SKM-1 (cell line): ENCODE results near the gene ATXN2.

ENCODE experiments used
- DNase-seq: peaks from one replicate; lab custom pipeline; 2025; ENCODE audit not compliant: unreplicated experiment; lab: John Stamatoyannopoulos, UW

ATXN2 gene

GRCh38 chr12:111451649-111452129 lies 147.4 kb downstream of the ATXN2 start:
- DNase-seq: no peak

GRCh38 chr12:111451232-111451631 lies 147.9 kb downstream of the ATXN2 start:
- no peak for DNase-seq

- no peak for DNase-seq
Observed at GRCh38 chr12:111450676-111451075, 148.4 kb downstream of the ATXN2 start.

GRCh38 chr12:111448846-111449790 lies 150.0 kb downstream of the ATXN2 start:
- DNase-seq: no peak

GRCh38 chr12:111448266-111448830 lies 150.8 kb downstream of the ATXN2 start:
- DNase-seq: no peak

GRCh38 chr12:111447571-111448265 lies 151.4 kb downstream of the ATXN2 start:
- DNase-seq: no peak

GRCh38 chr12:111446631-111447570 lies 152.2 kb downstream of the ATXN2 start:
- DNase-seq: no peak

GRCh38 chr12:111445726-111446581 lies 153.2 kb downstream of the ATXN2 start:
- DNase-seq: no peak

GRCh38 chr12:111444925-111445725 lies 154.0 kb downstream of the ATXN2 start:
- peak; percentile 18 for DNase-seq

GRCh38 chr12:111444314-111444924 lies 154.7 kb downstream of the ATXN2 start:
- DNase-seq: no peak

- no peak for DNase-seq
Observed at GRCh38 chr12:111443586-111443985, 155.5 kb downstream of the ATXN2 start.

- DNase-seq: no peak
Observed at GRCh38 chr12:111443086-111443485, 156.0 kb downstream of the ATXN2 start.

- DNase-seq: no peak
Observed at GRCh38 chr12:111442301-111443045, 156.6 kb downstream of the ATXN2 start.

GRCh38 chr12:111441107-111441928 lies 157.8 kb downstream of the ATXN2 start:
- no peak for DNase-seq

- DNase-seq: no peak
Observed at GRCh38 chr12:111440631-111441030, 158.5 kb downstream of the ATXN2 start.

- DNase-seq: no peak
Observed at GRCh38 chr12:111440152-111440551, 159.0 kb downstream of the ATXN2 start.

- no peak for DNase-seq
Observed at GRCh38 chr12:111439657-111440151, 159.4 kb downstream of the ATXN2 start.
